Measurements from ENCODE around the gene AOPEP. TPM values are rescaled to one million over a fixed set of nuclear protein-coding genes. Genes with fewer than 3 reads are reported as not detected.

AOPEP gene
- polyA plus RNA-seq, 1 donor from 2014 or later: 10.0 TPM

DNA sequence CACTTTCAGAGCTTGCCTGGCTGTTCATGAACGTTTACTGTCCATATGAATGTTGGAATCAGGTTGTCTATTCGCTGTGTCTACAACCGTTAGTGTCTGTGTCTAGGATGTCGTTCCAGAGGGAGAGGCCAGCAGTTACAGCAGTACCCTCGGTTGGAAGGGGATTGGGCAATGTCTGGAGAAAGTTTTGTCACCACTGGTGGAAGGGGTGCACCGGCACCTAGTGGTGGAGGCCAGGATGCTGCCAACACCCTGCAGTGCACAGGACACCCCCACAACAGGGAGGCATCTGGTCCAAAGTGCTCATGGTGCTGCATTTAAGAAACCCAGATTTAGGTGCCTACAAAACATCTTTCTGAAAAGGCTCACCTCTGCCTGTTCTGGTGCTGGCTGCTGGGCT, 370.3 kb downstream of the AOPEP start:
- Histone ChIP-seq H3F3A (ENCODE audit: insufficient read depth, low read length, poor library complexity, severe bottlenecking) (no peaks in the 10 kb centered on the region), H3K79me2 (replicated peaks; ENCODE audit: insufficient read depth, low read length) (no peaks in the 10 kb centered on the region), H4K20me1 (ENCODE audit: insufficient read depth) (no peaks in the 10 kb centered on the region), H3K27me3 (ENCODE audit: insufficient read depth, low read depth, low read length) (no peaks in the 10 kb centered on the region), H3K36me3 (ENCODE audit: insufficient read depth, low read length) (no peaks in the 10 kb centered on the region), H3K27ac (ENCODE audit: low read length) (no peak overlapping the region), H3K4me2 (ENCODE audit: low read length) (no peak overlapping the region), H3K9me3 (ENCODE audit: low read length) (no peaks in the 10 kb centered on the region), H2AFZ (ENCODE audit: low read depth, low read length) (no peak overlapping the region), H3K4me3 (ENCODE audit: low read length) (no peak overlapping the region), H3K9me2 (ENCODE audit: insufficient read depth, low read length) (no peaks in the 10 kb centered on the region), H3K9ac (ENCODE audit: low read length) (no peak overlapping the region)
- TF ChIP-seq, protein P1, sequence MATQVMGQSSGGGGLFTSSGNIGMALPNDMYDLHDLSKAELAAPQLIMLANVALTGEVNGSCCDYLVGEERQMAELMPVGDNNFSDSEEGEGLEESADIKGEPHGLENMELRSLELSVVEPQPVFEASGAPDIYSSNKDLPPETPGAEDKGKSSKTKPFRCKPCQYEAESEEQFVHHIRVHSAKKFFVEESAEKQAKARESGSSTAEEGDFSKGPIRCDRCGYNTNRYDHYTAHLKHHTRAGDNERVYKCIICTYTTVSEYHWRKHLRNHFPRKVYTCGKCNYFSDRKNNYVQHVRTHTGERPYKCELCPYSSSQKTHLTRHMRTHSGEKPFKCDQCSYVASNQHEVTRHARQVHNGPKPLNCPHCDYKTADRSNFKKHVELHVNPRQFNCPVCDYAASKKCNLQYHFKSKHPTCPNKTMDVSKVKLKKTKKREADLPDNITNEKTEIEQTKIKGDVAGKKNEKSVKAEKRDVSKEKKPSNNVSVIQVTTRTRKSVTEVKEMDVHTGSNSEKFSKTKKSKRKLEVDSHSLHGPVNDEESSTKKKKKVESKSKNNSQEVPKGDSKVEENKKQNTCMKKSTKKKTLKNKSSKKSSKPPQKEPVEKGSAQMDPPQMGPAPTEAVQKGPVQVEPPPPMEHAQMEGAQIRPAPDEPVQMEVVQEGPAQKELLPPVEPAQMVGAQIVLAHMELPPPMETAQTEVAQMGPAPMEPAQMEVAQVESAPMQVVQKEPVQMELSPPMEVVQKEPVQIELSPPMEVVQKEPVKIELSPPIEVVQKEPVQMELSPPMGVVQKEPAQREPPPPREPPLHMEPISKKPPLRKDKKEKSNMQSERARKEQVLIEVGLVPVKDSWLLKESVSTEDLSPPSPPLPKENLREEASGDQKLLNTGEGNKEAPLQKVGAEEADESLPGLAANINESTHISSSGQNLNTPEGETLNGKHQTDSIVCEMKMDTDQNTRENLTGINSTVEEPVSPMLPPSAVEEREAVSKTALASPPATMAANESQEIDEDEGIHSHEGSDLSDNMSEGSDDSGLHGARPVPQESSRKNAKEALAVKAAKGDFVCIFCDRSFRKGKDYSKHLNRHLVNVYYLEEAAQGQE (IDR thresholded peaks at IDR 0.05; ENCODE audit: borderline replicate concordance): no peak
- TF ChIP-seq TAF1 (IDR thresholded peaks at IDR 0.05; ENCODE audit: low read depth) (no peak), EP300 (conservative IDR thresholded peaks at IDR 0.05; ENCODE audit: poor library complexity, severe bottlenecking) (no peak), SMC3 (conservative IDR thresholded peaks at IDR 0.05; ENCODE audit: poor library complexity) (no peak), POLR2AphosphoS5 (IDR thresholded peaks at IDR 0.05) (no peak), MXI1 (conservative IDR thresholded peaks at IDR 0.05; ENCODE audit: poor library complexity, severe bottlenecking) (no peak), RAD21 (conservative IDR thresholded peaks at IDR 0.05) (no peak), EZH2 (IDR thresholded peaks at IDR 0.05; ENCODE audit: borderline replicate concordance, insufficient read depth, low read length, poor library complexity, severe bottlenecking) (no peak)
- TF ChIP-seq, protein P2, sequence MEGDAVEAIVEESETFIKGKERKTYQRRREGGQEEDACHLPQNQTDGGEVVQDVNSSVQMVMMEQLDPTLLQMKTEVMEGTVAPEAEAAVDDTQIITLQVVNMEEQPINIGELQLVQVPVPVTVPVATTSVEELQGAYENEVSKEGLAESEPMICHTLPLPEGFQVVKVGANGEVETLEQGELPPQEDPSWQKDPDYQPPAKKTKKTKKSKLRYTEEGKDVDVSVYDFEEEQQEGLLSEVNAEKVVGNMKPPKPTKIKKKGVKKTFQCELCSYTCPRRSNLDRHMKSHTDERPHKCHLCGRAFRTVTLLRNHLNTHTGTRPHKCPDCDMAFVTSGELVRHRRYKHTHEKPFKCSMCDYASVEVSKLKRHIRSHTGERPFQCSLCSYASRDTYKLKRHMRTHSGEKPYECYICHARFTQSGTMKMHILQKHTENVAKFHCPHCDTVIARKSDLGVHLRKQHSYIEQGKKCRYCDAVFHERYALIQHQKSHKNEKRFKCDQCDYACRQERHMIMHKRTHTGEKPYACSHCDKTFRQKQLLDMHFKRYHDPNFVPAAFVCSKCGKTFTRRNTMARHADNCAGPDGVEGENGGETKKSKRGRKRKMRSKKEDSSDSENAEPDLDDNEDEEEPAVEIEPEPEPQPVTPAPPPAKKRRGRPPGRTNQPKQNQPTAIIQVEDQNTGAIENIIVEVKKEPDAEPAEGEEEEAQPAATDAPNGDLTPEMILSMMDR (IDR thresholded peaks at IDR 0.05; ENCODE audit: poor library complexity, severe bottlenecking): no peak

DNA sequence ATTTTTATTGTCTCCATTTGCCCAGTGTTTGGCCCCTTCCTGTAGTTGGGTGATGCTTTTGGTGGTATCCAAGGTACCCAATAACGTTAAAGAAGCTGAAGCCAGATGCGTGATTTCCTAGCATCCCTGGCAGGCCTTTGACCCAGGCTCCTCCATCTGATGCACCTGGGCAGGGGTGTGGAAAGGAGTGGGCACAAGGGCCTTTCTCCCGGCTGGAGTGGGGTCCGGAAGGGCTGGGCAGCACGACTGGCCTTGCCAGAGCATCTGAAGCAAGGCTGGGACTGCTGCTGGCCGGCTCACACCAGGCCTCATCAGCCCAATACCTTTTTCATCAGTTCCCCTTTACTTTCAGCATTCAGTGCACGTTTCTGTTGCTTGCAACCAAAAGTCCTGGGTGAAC, 370.8 kb downstream of the AOPEP start:
- no peak overlapping the region for H2AFZ ChIP-seq (ENCODE audit: low read depth, low read length)
- no peaks in the 10 kb centered on the region for H4K20me1 ChIP-seq (ENCODE audit: insufficient read depth)
- H3F3A ChIP-seq (ENCODE audit: insufficient read depth, low read length, poor library complexity, severe bottlenecking): no peaks in the 10 kb centered on the region
- H3K9me3 ChIP-seq (ENCODE audit: low read length): no peaks in the 10 kb centered on the region
- H3K4me2 ChIP-seq (ENCODE audit: low read length): no peak overlapping the region
- no peaks in the 10 kb centered on the region for H3K79me2 ChIP-seq (replicated peaks; ENCODE audit: insufficient read depth, low read length)
- no peaks in the 10 kb centered on the region for H3K27me3 ChIP-seq (ENCODE audit: insufficient read depth, low read depth, low read length)
- H3K36me3 ChIP-seq (ENCODE audit: insufficient read depth, low read length): no peaks in the 10 kb centered on the region
- no peak for TF ChIP-seq RAD21 (conservative IDR thresholded peaks at IDR 0.05)
- no peak for TF ChIP-seq MXI1 (conservative IDR thresholded peaks at IDR 0.05; ENCODE audit: poor library complexity, severe bottlenecking)
- no peak for TF ChIP-seq EZH2 (IDR thresholded peaks at IDR 0.05; ENCODE audit: borderline replicate concordance, insufficient read depth, low read length, poor library complexity, severe bottlenecking)
- TF ChIP-seq TAF1 (IDR thresholded peaks at IDR 0.05; ENCODE audit: low read depth): no peak
- TF ChIP-seq, protein P1 (IDR thresholded peaks at IDR 0.05; ENCODE audit: borderline replicate concordance): no peak
- TF ChIP-seq EP300 (conservative IDR thresholded peaks at IDR 0.05; ENCODE audit: poor library complexity, severe bottlenecking): no peak
- TF ChIP-seq SMC3 (conservative IDR thresholded peaks at IDR 0.05; ENCODE audit: poor library complexity): no peak
- TF ChIP-seq POLR2AphosphoS5 (IDR thresholded peaks at IDR 0.05): no peak
- no peaks in the 10 kb centered on the region for H3K9me2 ChIP-seq (ENCODE audit: insufficient read depth, low read length)
- no peak overlapping the region for H3K4me3 ChIP-seq (ENCODE audit: low read length)
- no peak overlapping the region for H3K27ac ChIP-seq (ENCODE audit: low read length)
- H3K9ac ChIP-seq (ENCODE audit: low read length): no peak overlapping the region
